Right lobe of liver (tissue), 6 donors: ENCODE measurements around the gene PTGFR. TPM values are rescaled to one million over a fixed set of nuclear protein-coding genes. Genes with fewer than 3 reads are reported as not detected.
A peak's percentile ranks its signal among the peaks of the same experiment; 100 is the strongest.

Experiments used
- ATAC-seq, 4 donors: fragments of 200-7000 bp; cut with Tn5 transposase; one replicate each; pipeline ENCODE4 v1.9.1; 2020; ENCODE audit warnings: mild to moderate bottlenecking in 4 of 4, moderate library complexity in 4 of 4
- DNase-seq, 3 donors: peaks; one replicate each; pipeline ENCODE4 v3.0.0-alpha.2; 2020
- H3K27ac ChIP-seq, 3 donors: fragments of 200-600 bp; one replicate each; pipeline ENCODE4 v1.8.0; 2022
- H3K27me3 ChIP-seq, 2 donors: fragments of 200-600 bp; one replicate each; pipeline ENCODE4 v1.8.0; 2022
- H3K36me3 ChIP-seq, 4 donors: fragments of 200-600 bp; sonication (generic) in 1 of 4; one replicate each; pipeline versions ENCODE4 v1.5.1 to v1.8.0; 2017 to 2022; ENCODE audit warnings: control low read depth in 1 of 4
- H3K4me1 ChIP-seq, 4 donors: fragments of 200-600 bp; sonication (generic) in 1 of 4; one replicate each; pipeline versions ENCODE4 v1.5.1 to v1.8.0; 2017 to 2022; ENCODE audit warnings: control low read depth in 1 of 4
- H3K4me3 ChIP-seq, 3 donors: fragments of 200-600 bp; one replicate each; pipeline ENCODE4 v1.8.0; 2022
- H3K9me3 ChIP-seq, 4 donors: fragments of 200-600 bp; sonication (generic) in 1 of 4; one replicate each; pipeline versions ENCODE4 v1.5.1 to v1.8.0; 2017 to 2022; ENCODE audit warnings: control low read depth in 1 of 4
- POLR2A ChIP-seq: fragments of 450-650 bp; IDR thresholded peaks from one replicate; pipeline ENCODE4 v1.6.1; 2017; ENCODE audit warnings: antibody characterized with exemption, mild to moderate bottlenecking
- WGBS: methylation state at CpG from one replicate; pipeline ENCODE4 v1.1.6; 2018; ENCODE audit warnings: low coverage, low lambda C conversion rate; ENCODE audit not compliant: insufficient coverage; ENCODE audit errors: missing lambda C conversion rate; 5-methylcytosine and 5-hydroxymethylcytosine counted together
- intact Hi-C, 2 donors: fragments of 100-400 bp; cut with DNase I; formaldehyde crosslinking; loops; one replicate each; pipeline versions ENCODE4 v1.11.2 to v1.14.1; 2022
- total RNA-seq, 6 experiments: library from RNA; depleted of rRNA in 2 of 6; stranded (reverse); fragments of >200 nt in 2 of 6; fragmentation: NEBNext Ultra II Directional in 3 of 6; extraction: Animal tissue kit (Norgen Biotek cat#: 25700) in 3 of 6; gene quantifications; one replicate each; pipeline versions ENCODE4 v1.1.0 to v1.2.4, GENCODE V29; 2016 to 2023
- TF ChIP-seq, protein P1 (sequence below), 4 donors: fragments of 200-600 bp in 3 of 4; fragments of 450-650 bp in 1 of 4; IDR thresholded peaks; one replicate each; pipeline versions ENCODE4 v1.5.1 to v1.8.0; 2016 to 2022; ENCODE audit warnings: antibody characterized with exemption in 4 of 4, mild to moderate bottlenecking in 2 of 4
- donor health status: DM: no; HTN: yes; CAD: no.
- donor health status: DM: no; HTN: no; CAD: no.
- donor health status: DM: no; HTN: no; CAD: no.
- donor health status: DM: no; HTN: yes; CAD: no.
- donor health status: DM: no; HTN: yes; CAD: no.

The PTGFR gene
- total RNA-seq, 6 experiments from 2014 or later: 0.95 to 10.5 (median 2.8) TPM

DNA sequence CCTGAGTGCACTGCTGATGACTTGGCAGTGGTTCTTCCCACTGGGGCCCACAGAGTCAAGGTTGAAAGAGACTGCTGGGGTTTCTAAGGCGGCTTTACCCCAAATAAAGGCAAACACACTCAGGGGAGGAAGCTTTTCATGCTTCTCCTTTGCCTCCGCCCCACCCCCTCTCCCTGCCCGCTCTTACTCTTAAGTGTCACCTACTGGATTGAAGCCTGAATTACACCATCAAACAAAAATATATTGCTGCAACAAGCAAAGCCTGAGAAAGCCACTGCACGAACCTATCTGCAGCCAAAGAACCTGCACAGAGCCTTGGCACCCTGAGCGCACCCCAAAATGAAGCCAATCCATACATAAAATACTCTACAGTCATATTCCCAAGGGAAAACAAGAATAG, 63.1 kb downstream of the PTGFR start:
- Histone ChIP-seq H3K36me3 (no peaks in the 10 kb centered on the region), H3K9me3 (peaks cover 0 to 4% (median 0%) of the 10 kb centered on the region in 4 donors), H3K27ac (no peak overlapping the region), H3K4me1 (no peaks in the 10 kb centered on the region), H3K27me3 (no peaks in the 10 kb centered on the region), H3K4me3 (no peak overlapping the region)
- ATAC-seq (peak in 2 of 4 donors; percentile 25 to 63), DNase-seq (no peak)
- TF ChIP-seq POLR2A: no peak
- TF ChIP-seq, protein P1, sequence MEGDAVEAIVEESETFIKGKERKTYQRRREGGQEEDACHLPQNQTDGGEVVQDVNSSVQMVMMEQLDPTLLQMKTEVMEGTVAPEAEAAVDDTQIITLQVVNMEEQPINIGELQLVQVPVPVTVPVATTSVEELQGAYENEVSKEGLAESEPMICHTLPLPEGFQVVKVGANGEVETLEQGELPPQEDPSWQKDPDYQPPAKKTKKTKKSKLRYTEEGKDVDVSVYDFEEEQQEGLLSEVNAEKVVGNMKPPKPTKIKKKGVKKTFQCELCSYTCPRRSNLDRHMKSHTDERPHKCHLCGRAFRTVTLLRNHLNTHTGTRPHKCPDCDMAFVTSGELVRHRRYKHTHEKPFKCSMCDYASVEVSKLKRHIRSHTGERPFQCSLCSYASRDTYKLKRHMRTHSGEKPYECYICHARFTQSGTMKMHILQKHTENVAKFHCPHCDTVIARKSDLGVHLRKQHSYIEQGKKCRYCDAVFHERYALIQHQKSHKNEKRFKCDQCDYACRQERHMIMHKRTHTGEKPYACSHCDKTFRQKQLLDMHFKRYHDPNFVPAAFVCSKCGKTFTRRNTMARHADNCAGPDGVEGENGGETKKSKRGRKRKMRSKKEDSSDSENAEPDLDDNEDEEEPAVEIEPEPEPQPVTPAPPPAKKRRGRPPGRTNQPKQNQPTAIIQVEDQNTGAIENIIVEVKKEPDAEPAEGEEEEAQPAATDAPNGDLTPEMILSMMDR (IDR thresholded peaks at IDR 0.05): peak in 1 of 4 donors; percentile 9
- WGBS: 47% methylated on average over 5 of the region's 5 CpGs
- intact Hi-C loops: no loop called here

DNA sequence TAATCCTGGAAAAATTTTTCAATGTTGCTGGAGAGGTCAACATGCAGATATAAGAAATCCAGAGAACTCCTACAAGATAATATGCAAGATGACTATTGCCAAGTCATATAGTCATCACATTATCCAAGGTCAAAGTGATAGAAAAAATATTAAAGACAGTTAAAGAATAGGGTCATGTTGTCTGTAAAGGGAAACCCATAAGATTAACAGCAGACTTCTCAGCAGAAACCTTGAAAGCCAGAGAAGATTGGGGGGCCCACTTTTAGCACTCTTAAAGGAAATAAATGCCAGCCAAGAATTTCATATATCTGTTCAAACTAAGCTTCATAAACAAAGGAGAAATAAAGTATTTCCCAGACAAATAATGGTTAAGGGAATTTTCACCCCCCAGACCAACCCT, 64.1 kb downstream of the PTGFR start:
- Histone ChIP-seq H3K4me1 (no peaks in the 10 kb centered on the region), H3K27me3 (no peaks in the 10 kb centered on the region), H3K4me3 (no peak overlapping the region), H3K36me3 (no peaks in the 10 kb centered on the region), H3K9me3 (peaks cover 0 to 4% (median 0%) of the 10 kb centered on the region in 4 donors), H3K27ac (no peak overlapping the region)
- TF ChIP-seq, protein P1 (IDR thresholded peaks at IDR 0.05): no peak
- no peak for TF ChIP-seq POLR2A
- DNase-seq (no peak), ATAC-seq (no peak)
- intact Hi-C loops: no loop called here

DNA sequence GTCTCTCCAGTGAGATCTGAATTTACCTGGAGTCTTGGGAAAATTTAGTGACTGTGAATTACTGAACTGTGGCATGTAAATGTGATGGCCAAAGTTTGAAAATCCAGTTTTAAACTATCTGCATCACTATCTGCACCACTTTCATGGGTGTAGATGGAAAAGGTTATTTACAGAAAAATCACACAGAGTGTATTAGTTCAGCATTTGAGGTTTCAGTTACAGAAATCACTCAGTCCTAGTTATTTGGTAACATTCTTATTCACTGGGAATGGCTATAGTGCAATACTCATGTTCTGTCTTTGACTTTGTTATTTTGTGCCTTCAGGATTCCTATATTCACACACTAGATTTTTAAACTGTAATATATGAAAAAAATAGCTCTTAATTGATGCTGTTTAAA, 68.9 kb downstream of the PTGFR start:
- intact Hi-C loops: no loop called here
- Histone ChIP-seq H3K4me1 (no peaks in the 10 kb centered on the region), H3K9me3 (no peaks in the 10 kb centered on the region), H3K27me3 (no peaks in the 10 kb centered on the region), H3K27ac (no peak overlapping the region), H3K36me3 (no peaks in the 10 kb centered on the region), H3K4me3 (no peak overlapping the region)
- no peak for ATAC-seq
- TF ChIP-seq, protein P1 (IDR thresholded peaks at IDR 0.05): no peak
- TF ChIP-seq POLR2A: no peak
- DNase-seq: no peak

DNA sequence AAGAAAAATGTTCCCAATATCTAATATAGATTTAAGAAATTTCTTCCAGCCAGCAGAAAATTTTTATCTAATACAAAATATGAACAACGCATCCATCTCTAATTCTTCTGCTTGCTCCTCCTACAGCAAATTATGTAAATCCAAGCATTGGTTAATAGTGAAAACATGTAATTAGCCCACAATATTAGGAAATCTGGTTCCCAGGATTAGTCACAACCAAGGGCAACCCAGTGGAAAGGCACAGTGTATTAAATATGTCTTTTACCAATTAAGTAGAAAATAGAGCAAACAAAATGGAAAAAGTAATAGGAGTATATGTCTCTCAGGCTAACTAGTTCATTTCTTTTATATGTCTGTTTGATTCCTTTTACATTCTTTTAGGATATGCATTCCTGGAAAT, 70.0 kb downstream of the PTGFR start:
- Histone ChIP-seq H3K9me3 (no peaks in the 10 kb centered on the region), H3K36me3 (no peaks in the 10 kb centered on the region), H3K4me1 (no peaks in the 10 kb centered on the region), H3K27ac (no peak overlapping the region), H3K4me3 (no peak overlapping the region), H3K27me3 (no peaks in the 10 kb centered on the region)
- 75% methylated on average over 1 of the region's 1 CpG for WGBS
- DNase-seq (no peak), ATAC-seq (no peak)
- intact Hi-C loops: no loop called here
- no peak for TF ChIP-seq POLR2A
- TF ChIP-seq, protein P1 (IDR thresholded peaks at IDR 0.05): no peak

DNA sequence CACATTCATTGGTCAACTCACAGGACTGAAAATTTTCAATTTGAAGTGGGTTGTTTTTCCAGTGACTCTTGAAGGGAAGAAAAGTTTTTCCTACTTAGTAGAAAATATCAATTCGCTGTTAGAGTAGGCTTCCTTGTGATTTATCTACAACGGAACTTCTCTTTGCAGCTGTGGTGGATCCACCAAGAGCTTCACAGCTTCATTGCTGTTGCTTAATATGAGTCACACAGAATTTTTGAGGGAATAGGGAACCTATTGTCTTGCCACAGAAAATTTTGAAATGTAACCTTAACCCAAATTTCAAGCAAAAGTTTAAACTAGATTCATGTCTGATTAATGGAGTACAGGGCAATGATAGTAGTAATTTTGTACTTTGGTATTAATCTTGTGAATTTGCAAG, 71.1 kb downstream of the PTGFR start:
- Histone ChIP-seq H3K4me3 (no peak overlapping the region), H3K27me3 (no peaks in the 10 kb centered on the region), H3K27ac (no peak overlapping the region), H3K4me1 (no peaks in the 10 kb centered on the region), H3K36me3 (no peaks in the 10 kb centered on the region), H3K9me3 (no peaks in the 10 kb centered on the region)
- DNase-seq: no peak
- 75% methylated on average over 2 of the region's 2 CpGs for WGBS
- ATAC-seq: no peak
- intact Hi-C loops: no loop called here
- TF ChIP-seq POLR2A: no peak
- TF ChIP-seq, protein P1 (IDR thresholded peaks at IDR 0.05): no peak
